GM19397 (cell line): ENCODE data around the gene ERO1A.

Experiments
- ATAC-seq: cut with Tn5 transposase; IDR thresholded peaks from one replicate; pipeline ENCODE4 v1.9.1; 2021; ENCODE audit warnings: mild to moderate bottlenecking, moderate library complexity; ENCODE audit not compliant: unreplicated experiment

The ERO1A gene

GRCh38 chr14:52701223-52701622 lies 5.9 kb upstream of the ERO1A start:
- no peak for ATAC-seq

- ATAC-seq: no peak
Measured at GRCh38 chr14:52700701-52701172, 5.4 kb upstream of the ERO1A start.

GRCh38 chr14:52694761-52695480 lies 437 bp downstream of the ERO1A start:
- peak; percentile 47 for ATAC-seq

- ATAC-seq: no peak
Measured at GRCh38 chr14:52693532-52693931, 1.8 kb downstream of the ERO1A start.

- no peak for ATAC-seq
Measured at GRCh38 chr14:52693036-52693435, 2.3 kb downstream of the ERO1A start.

- no peak for ATAC-seq
Measured at GRCh38 chr14:52692248-52692962, 3.0 kb downstream of the ERO1A start.

DNA sequence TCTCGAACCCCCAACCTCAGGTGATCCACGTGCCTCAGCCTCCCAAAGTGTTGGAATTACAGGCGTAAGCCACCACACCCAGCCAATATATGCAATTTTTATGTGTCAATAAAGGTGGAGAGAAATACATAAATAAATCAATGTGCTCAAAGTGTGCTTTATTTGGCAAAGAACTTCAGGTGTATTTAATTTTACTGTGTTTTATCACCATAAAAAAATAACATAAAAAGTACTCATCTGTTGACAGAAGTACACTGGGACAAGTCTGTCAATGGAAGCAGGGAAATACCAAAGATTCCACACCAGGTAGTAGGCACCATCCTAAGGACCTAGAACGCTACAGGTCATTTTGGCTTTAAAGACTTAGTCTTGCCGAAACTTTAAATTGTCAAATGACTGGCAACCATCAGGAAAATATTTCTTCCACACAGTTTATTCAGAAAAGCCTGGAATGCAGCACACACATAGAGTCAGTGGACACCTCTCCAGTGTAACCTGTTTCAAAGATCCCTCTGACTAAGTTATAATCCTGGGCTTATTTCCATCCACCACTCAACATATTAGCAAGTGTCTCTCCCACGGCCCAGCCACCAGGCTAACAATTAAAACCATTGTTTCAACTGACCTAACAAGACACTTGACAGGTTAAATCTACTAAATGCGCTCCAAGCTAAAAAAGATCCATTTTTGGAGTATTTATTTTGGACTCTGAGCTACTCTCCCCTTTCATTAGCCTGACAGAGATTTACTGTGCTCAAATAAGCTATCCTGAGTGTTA lies 4.2 kb downstream of the ERO1A start:
- no peak for ATAC-seq

GRCh38 chr14:52686176-52686575 lies 9.2 kb downstream of the ERO1A start:
- no peak for ATAC-seq

GRCh38 chr14:52683985-52684520 lies 11.3 kb downstream of the ERO1A start:
- ATAC-seq: no peak

DNA sequence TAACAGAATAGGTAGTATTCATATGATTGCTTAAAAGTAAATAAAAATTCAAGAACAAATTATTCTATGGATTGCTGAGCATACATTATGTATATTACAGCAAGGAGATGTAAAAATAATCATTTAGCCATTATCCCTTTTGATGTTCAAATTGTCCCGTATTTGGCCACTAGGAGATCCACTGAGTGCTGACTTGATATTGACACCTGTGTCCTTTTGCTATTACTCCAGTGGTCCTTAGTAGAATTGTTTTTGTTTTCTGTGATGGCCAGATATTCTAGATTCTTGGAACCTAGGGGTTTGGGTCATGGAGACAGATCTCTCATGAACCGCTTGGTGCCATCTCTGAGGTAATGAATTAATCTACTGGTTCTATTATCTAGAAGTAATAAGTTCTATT lies 16.8 kb downstream of the ERO1A start:
- no peak for ATAC-seq

GRCh38 chr14:52663850-52664249 lies 31.5 kb downstream of the ERO1A start:
- no peak for ATAC-seq

DNA sequence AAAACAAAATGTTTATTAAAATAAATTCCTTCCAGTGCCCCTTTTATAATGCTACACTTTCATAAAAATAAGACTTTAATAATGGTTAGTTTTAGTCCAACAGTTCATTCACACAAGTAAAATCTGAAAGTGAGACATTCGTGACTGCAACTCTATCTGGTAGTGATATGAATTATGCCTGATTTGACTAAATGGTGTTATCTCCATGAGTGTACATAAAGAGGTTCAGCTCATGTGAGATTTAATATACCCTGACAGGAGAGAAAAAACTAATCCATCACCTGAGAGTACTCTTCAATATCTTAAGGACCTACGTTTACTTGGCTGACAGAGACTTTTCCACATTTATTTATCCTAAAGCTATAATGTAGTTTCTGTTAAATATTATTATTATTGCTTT lies 34.0 kb downstream of the ERO1A start:
- ATAC-seq: no peak

DNA sequence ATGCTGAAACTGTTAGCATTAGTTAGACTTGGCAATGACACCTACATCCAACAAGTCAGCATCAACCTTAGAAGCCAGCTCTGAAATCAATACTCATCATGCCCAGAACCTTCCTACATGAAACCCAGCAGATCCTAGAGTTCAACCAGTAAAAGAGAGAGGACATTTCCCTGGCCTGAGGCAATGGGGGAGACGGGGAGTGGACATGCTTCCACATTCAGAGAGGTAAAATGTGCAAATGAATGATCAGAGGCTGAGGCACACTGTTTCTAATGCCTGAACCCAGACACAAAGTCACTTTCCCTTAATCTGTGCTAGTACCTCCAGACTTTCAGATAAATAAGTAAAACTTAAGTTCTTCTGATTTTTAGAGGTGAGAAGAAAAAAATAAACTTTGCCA lies 34.5 kb downstream of the ERO1A start:
- no peak for ATAC-seq

GRCh38 chr14:52660325-52660724 lies 35.0 kb downstream of the ERO1A start:
- no peak for ATAC-seq

GRCh38 chr14:52656905-52657304 lies 38.5 kb downstream of the ERO1A start:
- ATAC-seq: no peak

- no peak for ATAC-seq
Measured at GRCh38 chr14:52650774-52651173, 44.6 kb downstream of the ERO1A start.

DNA sequence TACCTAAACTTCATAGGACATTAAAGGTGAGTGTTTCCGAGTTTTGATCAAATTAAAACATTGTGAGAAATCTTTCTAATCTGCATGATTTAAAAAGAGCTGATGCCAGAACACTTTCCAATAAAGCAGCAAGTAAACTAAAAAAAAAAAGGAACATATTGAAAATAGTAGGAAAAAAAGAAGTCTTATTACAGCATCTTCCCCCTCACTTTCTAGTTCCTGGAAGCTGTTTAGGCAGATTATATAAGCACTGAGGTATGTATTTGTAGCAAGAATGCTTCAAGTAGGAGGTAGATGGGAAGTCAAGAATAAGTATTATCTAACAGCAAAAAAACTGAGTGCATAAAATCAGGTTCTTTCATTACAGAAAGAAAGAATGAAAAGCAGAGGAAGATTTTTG lies 45.8 kb downstream of the ERO1A start:
- no peak for ATAC-seq

GRCh38 chr14:52641745-52642144 lies 53.6 kb downstream of the ERO1A start:
- no peak for ATAC-seq

- no peak for ATAC-seq
Measured at GRCh38 chr14:52640137-52640536, 55.2 kb downstream of the ERO1A start.

DNA sequence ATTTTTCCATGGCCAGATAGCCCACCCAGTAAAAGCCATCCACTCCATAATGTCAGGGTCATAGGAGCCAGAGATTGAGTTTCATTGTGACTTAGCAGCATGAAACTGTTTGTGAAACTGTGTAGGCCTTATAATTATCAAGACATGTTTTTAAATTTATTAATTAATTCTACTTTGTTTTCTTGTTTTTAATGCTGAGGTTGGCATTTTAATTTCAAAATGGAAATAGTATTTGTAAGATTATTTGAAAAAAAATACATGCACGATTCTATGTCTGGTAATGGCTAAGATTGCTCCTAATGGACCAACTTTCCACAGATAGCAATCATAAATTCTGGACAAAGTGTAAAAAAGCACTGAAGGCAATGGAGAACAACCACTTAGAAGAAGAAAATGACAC lies 75.7 kb downstream of the ERO1A start:
- no peak for ATAC-seq

- no peak for ATAC-seq
Measured at GRCh38 chr14:52618602-52619001, 76.8 kb downstream of the ERO1A start.
